SK-N-SH (cell line): ENCODE results near the gene CPN2. TPM values are rescaled to one million over a fixed set of nuclear protein-coding genes. Genes with fewer than 3 reads are reported as not detected.

Experiments used
- CTCF ChIA-PET: fragments of 300-600, 350-600 bp; formaldehyde crosslinking; extraction: SDS; loops from one replicate; lab custom pipeline; 2021; lab: Yijun Ruan, JAX
- POLR2A ChIA-PET: fragments of 350-600 bp; sonication (Branson Sonifier 250); formaldehyde crosslinking; extraction: SDS; loops from one replicate; lab custom pipeline; 2020; ENCODE audit warnings: antibody characterized with exemption, inconsistent platforms; lab: Yijun Ruan, JAX
- DNase-seq: peaks from one replicate; pipeline ENCODE4 v3.0.0; 2012
- H2AFZ ChIP-seq: fragments of 200-600 bp; sonication (generic); 2 replicates; pipeline ENCODE4 v1.8.1; 2016; ENCODE audit warnings: antibody characterized with exemption, mild to moderate bottlenecking, low read depth
- H3F3A ChIP-seq: fragments of 200-600 bp; sonication (generic); replicated peaks from 2 replicates; pipeline ENCODE3; 2016; ENCODE audit warnings: antibody characterized with exemption, mild to moderate bottlenecking; ENCODE audit not compliant: insufficient read depth
- H3K27ac ChIP-seq, 2 experiments: fragments of 200-500 bp in 1 of 2; fragments of 200-600 bp in 1 of 2; sonication (Bioruptor generic) in 1 of 2; sonication (generic), shearing (Covaris generic) in 1 of 2; 2 replicates each; pipeline versions ENCODE4 v1.5.1 to v1.6.1; 2014 to 2016; ENCODE audit warnings: low read depth in 2 of 2, inconsistent platforms in 1 of 2, low read length in 1 of 2, mild to moderate bottlenecking in 1 of 2, mixed read lengths in 1 of 2
- H3K27me3 ChIP-seq: fragments of 200-600 bp; sonication (generic), shearing (Covaris generic); 2 replicates; pipeline ENCODE4 v1.6.1; 2016; ENCODE audit warnings: mixed run types; ENCODE audit not compliant: insufficient read depth
- H3K36me3 ChIP-seq, 2 experiments: fragments of 200-500 bp in 1 of 2; fragments of 200-600 bp in 1 of 2; sonication (Bioruptor generic) in 1 of 2; sonication (generic) in 1 of 2; replicated peaks in 1 of 2; 2 replicates each; pipeline versions ENCODE3 to v1.5.1; 2014 to 2016; ENCODE audit warnings: low read length in 1 of 2, mild to moderate bottlenecking in 1 of 2; ENCODE audit not compliant: insufficient read depth in 2 of 2, control insufficient read depth in 1 of 2
- H3K4me1 ChIP-seq, 2 experiments: fragments of 200-500 bp in 1 of 2; fragments of 200-600 bp in 1 of 2; sonication (Bioruptor generic) in 1 of 2; sonication (generic), shearing (Covaris generic) in 1 of 2; 2 replicates each; pipeline versions ENCODE4 v1.5.1 to v1.6.1; 2014 to 2016; ENCODE audit warnings: low read depth in 1 of 2, low read length in 1 of 2, mixed run types in 1 of 2; ENCODE audit not compliant: insufficient read depth in 2 of 2, control insufficient read depth in 1 of 2
- H3K4me2 ChIP-seq: fragments of 200-600 bp; sonication (generic), shearing (Covaris generic); 2 replicates; pipeline ENCODE4 v1.6.1; 2017; ENCODE audit warnings: mixed run types
- H3K4me3 ChIP-seq, 2 experiments: fragments of 200-500 bp in 1 of 2; fragments of 200-600 bp in 1 of 2; sonication (Bioruptor generic) in 1 of 2; sonication (generic), shearing (Covaris generic) in 1 of 2; 2 replicates each; pipeline versions ENCODE4 v1.5.1 to v1.8.1; 2014 to 2016; ENCODE audit warnings: low read depth in 2 of 2, inconsistent platforms in 1 of 2, low read length in 1 of 2, mild to moderate bottlenecking in 1 of 2, mixed read lengths in 1 of 2, moderate library complexity in 1 of 2
- H3K79me2 ChIP-seq: fragments of 200-600 bp; sonication (generic); 2 replicates; pipeline ENCODE4 v1.8.1; 2017; ENCODE audit warnings: mild to moderate bottlenecking; ENCODE audit not compliant: insufficient read depth
- H3K9ac ChIP-seq: fragments of 200-600 bp; sonication (generic); 2 replicates; pipeline ENCODE4 v1.6.1; 2017; ENCODE audit warnings: mixed run types
- H3K9me2 ChIP-seq: fragments of 200-600 bp; sonication (generic); 2 replicates; pipeline ENCODE4 v1.6.1; 2017; ENCODE audit warnings: mixed run types
- H3K9me3 ChIP-seq: fragments of 200-600 bp; sonication (generic); 2 replicates; pipeline ENCODE4 v1.6.1; 2017; ENCODE audit warnings: mixed run types, mild to moderate bottlenecking, moderate library complexity
- H4K20me1 ChIP-seq: fragments of 200-600 bp; sonication (generic); 2 replicates; pipeline ENCODE4 v1.6.1; 2017; ENCODE audit warnings: mild to moderate bottlenecking, mixed run types; ENCODE audit not compliant: insufficient read depth
- CHD2 ChIP-seq: fragments of 150-350 bp; IDR thresholded peaks from 2 replicates; pipeline ENCODE4 v1.6.1; 2018; ENCODE audit warnings: low read length; ENCODE audit not compliant: partially characterized antibody
- ELF1 ChIP-seq: IDR thresholded peaks from 2 replicates; pipeline ENCODE4 v1.4.0; 2012
- EP300 ChIP-seq, 2 experiments: IDR thresholded peaks; 2 replicates each; pipeline versions ENCODE4 v1.4.0 to v1.6.1; 2012; ENCODE audit warnings: borderline replicate concordance in 1 of 2, low read depth in 1 of 2, low read length in 1 of 2
- FOSL2 ChIP-seq: IDR thresholded peaks from 2 replicates; pipeline ENCODE4 v1.4.0; 2012; ENCODE audit warnings: low read depth, mild to moderate bottlenecking, moderate library complexity, borderline replicate concordance
- FOXJ3 ChIP-seq: sonication (generic); formaldehyde crosslinking; IDR thresholded peaks from 2 replicates; pipeline ENCODE4 v1.5.1; 2020; ENCODE audit warnings: mild to moderate bottlenecking, missing genetic modification reagents
- FOXM1 ChIP-seq: IDR thresholded peaks from 2 replicates; pipeline ENCODE4 v1.4.0; 2012; ENCODE audit warnings: low read depth, mild to moderate bottlenecking
- GATA2 ChIP-seq: sonication (generic); formaldehyde crosslinking; IDR thresholded peaks from 2 replicates; pipeline ENCODE4 v1.5.0; 2020; ENCODE audit warnings: mild to moderate bottlenecking, missing genetic modification reagents
- IRF3 ChIP-seq: fragments of 150-350 bp; IDR thresholded peaks from 2 replicates; pipeline ENCODE4 v1.6.1; 2016; ENCODE audit warnings: mild to moderate bottlenecking, low read depth, low read length
- MAX ChIP-seq: IDR thresholded peaks from 2 replicates; pipeline ENCODE4 v1.4.0; 2012; ENCODE audit warnings: low read depth
- MEF2A ChIP-seq: IDR thresholded peaks from 2 replicates; pipeline ENCODE4 v1.4.0; 2012; ENCODE audit warnings: low read depth, borderline replicate concordance
- MXI1 ChIP-seq: IDR thresholded peaks from 2 replicates; pipeline ENCODE4 v1.6.1; 2012; ENCODE audit warnings: mild to moderate bottlenecking, low read depth, low read length, improper control_type of control experiment
- NFIC ChIP-seq: IDR thresholded peaks from 2 replicates; pipeline ENCODE4 v1.4.0; 2012; ENCODE audit warnings: borderline replicate concordance
- NRF1 ChIP-seq: IDR thresholded peaks from 2 replicates; pipeline ENCODE4 v1.6.1; 2012; ENCODE audit warnings: low read depth, mild to moderate bottlenecking, low read length
- PBX3 ChIP-seq: IDR thresholded peaks from 2 replicates; pipeline ENCODE4; 2012
- RAD21 ChIP-seq: IDR thresholded peaks from 2 replicates; pipeline ENCODE4 v1.6.1; 2012; ENCODE audit warnings: mild to moderate bottlenecking, low read length
- RCOR1 ChIP-seq: fragments of 150-350 bp; IDR thresholded peaks from 2 replicates; pipeline ENCODE4 v1.6.1; 2017; ENCODE audit warnings: antibody characterized with exemption, low read length
- REST ChIP-seq: IDR thresholded peaks from 2 replicates; pipeline ENCODE4 v1.6.1; 2012; ENCODE audit warnings: mild to moderate bottlenecking, low read depth, low read length, moderate library complexity
- RFX5 ChIP-seq: IDR thresholded peaks from 2 replicates; pipeline ENCODE4 v1.6.1; 2012; ENCODE audit warnings: mild to moderate bottlenecking, improper control_type of control experiment, low read length
- RXRA ChIP-seq: IDR thresholded peaks from 2 replicates; pipeline ENCODE4 v1.4.0; 2012; ENCODE audit warnings: low read depth, mild to moderate bottlenecking, borderline replicate concordance
- SIN3A ChIP-seq: IDR thresholded peaks from 2 replicates; pipeline ENCODE4 v1.6.1; 2012; ENCODE audit warnings: low read depth, mild to moderate bottlenecking, low read length, moderate library complexity, borderline replicate concordance
- SMC3 ChIP-seq: IDR thresholded peaks from 2 replicates; pipeline ENCODE4 v1.6.1; 2012; ENCODE audit warnings: low read depth, low read length, improper control_type of control experiment
- TCF12 ChIP-seq: IDR thresholded peaks from 2 replicates; pipeline ENCODE4 v1.4.0; 2012
- TEAD4 ChIP-seq: IDR thresholded peaks from 2 replicates; pipeline ENCODE4 v1.4.0; 2012; ENCODE audit warnings: mild to moderate bottlenecking, borderline replicate concordance; ENCODE audit not compliant: insufficient read depth
- USF1 ChIP-seq: IDR thresholded peaks from 2 replicates; pipeline ENCODE4 v1.4.0; 2012; ENCODE audit warnings: low read depth, borderline replicate concordance
- USF2 ChIP-seq: fragments of 150-350 bp; IDR thresholded peaks from 2 replicates; pipeline ENCODE4 v1.6.1; 2017; ENCODE audit warnings: antibody characterized with exemption, low read length, low read depth, borderline replicate concordance
- YY1 ChIP-seq: IDR thresholded peaks from 2 replicates; pipeline ENCODE4 v1.4.0; 2012; ENCODE audit warnings: low read depth, mild to moderate bottlenecking
- WGBS: methylation state at CpG from one replicate; pipeline ENCODE4 v1.1.6; 2017; ENCODE audit warnings: low lambda C conversion rate; 5-methylcytosine and 5-hydroxymethylcytosine counted together
- polyA plus RNA-seq, 3 experiments: library from polyadenylated mRNA; depleted of rRNA; stranded (reverse); fragments of >200 nt; gene quantifications; 2 replicates each; pipeline ENCODE4 v1.2.3, GENCODE V29; 2012

The CPN2 gene
- polyA plus RNA-seq, 1 of the 3 experiments (the other 2 are of a cell fraction) = not detected

- peak overlapping the region; percentile 20 to 74; a peak in 3 of 4 replicates for H3K27ac ChIP-seq
- no peak overlapping the region for H3K9ac ChIP-seq
- H3K9me2 ChIP-seq = no peaks in the 10 kb centered on the region
- POLR2A ChIA-PET = no interaction called here
- peak overlapping the region; percentile 20; the same call in 1 of the 2 replicates for H2AFZ ChIP-seq
- H3K27me3 ChIP-seq = no peaks in the 10 kb centered on the region; the same call in 1 of the 2 replicates
- H4K20me1 ChIP-seq = no peaks in the 10 kb centered on the region
- H3K79me2 ChIP-seq = no peaks in the 10 kb centered on the region
- 21% methylated on average over 11 of the region's 20 CpGs for WGBS
- H3K4me1 ChIP-seq = peaks cover 15 to 41% of the 10 kb centered on the region in 2 experiments; a peak in 3 of 4 replicates
- H3K9me3 ChIP-seq = no peaks in the 10 kb centered on the region
- H3K36me3 ChIP-seq = no peaks in the 10 kb centered on the region
- DNase-seq = peak; percentile 72
- H3F3A ChIP-seq = no peaks in the 10 kb centered on the region
- no peak overlapping the region for H3K4me3 ChIP-seq
- H3K4me2 ChIP-seq = peak overlapping the region; percentile 44; the same call in 1 of the 2 replicates
- CTCF ChIA-PET = interaction anchor here (1.3 to 9.4 kb wide), 5 partner anchors 15 to 41 kb away, joined by 3 to 85 read pairs (median 10); no protein-coding TSS in a partner anchor
- peak; percentile 81 for TF ChIP-seq PBX3
- no peak for TF ChIP-seq USF1
- TF ChIP-seq MEF2A = no peak
- no peak for TF ChIP-seq RXRA
- no peak for TF ChIP-seq GATA2 (CRISPR knock-in tag)
- no peak for TF ChIP-seq RFX5
- TF ChIP-seq SMC3 = no peak
- no peak for TF ChIP-seq FOXM1
- TF ChIP-seq YY1 = no peak
- no peak for TF ChIP-seq IRF3
- no peak for TF ChIP-seq USF2
- 0 out of 2 replicates have a peak, but pooled peaks have one; percentile 42 for TF ChIP-seq MAX
- no peak for TF ChIP-seq RAD21
- TF ChIP-seq TCF12 = peak; percentile 24
- TF ChIP-seq FOXJ3 (CRISPR knock-in tag) = 0 out of 2 replicates have a peak, but pooled peaks have one; percentile 61
- TF ChIP-seq MXI1 = peak; percentile 88
- peak; percentile 68; the same call in 1 of the 2 replicates for TF ChIP-seq REST
- TF ChIP-seq ELF1 = no peak
- no peak for TF ChIP-seq FOSL2
- TF ChIP-seq NRF1 = no peak
- TF ChIP-seq CHD2 = peak; percentile 54
- TF ChIP-seq NFIC = no peak
- no peak for TF ChIP-seq TEAD4
- no peak for TF ChIP-seq SIN3A
- peak in 1 of 2 experiments; percentile 78; a peak in 2 of 4 replicates for TF ChIP-seq EP300 (IDR thresholded peaks at IDR 0.05; ENCODE audit: borderline replicate concordance in 1 of 2, low read depth in 1 of 2, low read length in 1 of 2)
- no peak; the same call in none of the 2 replicates for TF ChIP-seq RCOR1
These were observed 13.7 kb upstream of the CPN2 start for GRCh38 chr3:194364652-194365434.
